ENCODE results near the gene SMURF2. TPM values are rescaled to one million over a fixed set of nuclear protein-coding genes. Genes with fewer than 3 reads are reported as not detected.

Gene SMURF2
- total RNA-seq, 1 experiment from 2014 or later, result 35.3 TPM

DNA sequence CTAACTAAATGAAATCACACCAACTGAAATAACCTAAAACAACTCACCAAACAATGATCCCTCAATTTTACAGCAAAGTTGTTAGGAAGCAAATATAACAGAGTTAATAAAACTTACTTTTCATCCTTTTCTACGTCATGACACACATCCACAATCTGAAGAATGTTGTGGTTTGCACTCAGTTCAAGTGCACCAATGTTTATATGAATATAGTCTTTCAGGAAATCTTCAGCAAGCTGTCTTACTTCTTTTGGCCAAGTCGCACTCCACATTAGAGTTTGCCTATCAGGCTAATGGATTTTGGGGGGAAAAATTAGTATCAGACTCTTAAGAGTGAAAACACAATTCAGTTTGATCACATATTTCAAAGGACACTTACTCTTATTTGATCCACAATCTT is 159.3 kb downstream of the SMURF2 start:
- DNase-seq, result no peak
- Histone ChIP-seq H2BK120ac (ENCODE audit: low read depth, low read length, poor library complexity, severe bottlenecking) (no peak overlapping the region), H3K79me2 (ENCODE audit: insufficient read depth, low read length) (peaks cover 20% of the 10 kb centered on the region), H3T11ph (ENCODE audit: low read length) (no peak overlapping the region), H3K4ac (ENCODE audit: low read depth, low read length) (no peak overlapping the region), H3K79me1 (ENCODE audit: insufficient read depth, low read depth, low read length, poor library complexity, severe bottlenecking) (peaks cover 4% of the 10 kb centered on the region), H3K27me3 (ENCODE audit: insufficient read depth, low read length) (no peaks in the 10 kb centered on the region), H3K27ac (ENCODE audit: insufficient read length, low read depth, low read length) (no peak overlapping the region), H2BK20ac (ENCODE audit: low read depth, low read length, poor library complexity, severe bottlenecking) (no peak overlapping the region), H2BK15ac (ENCODE audit: low read depth, low read length) (no peak overlapping the region), H2BK5ac (ENCODE audit: insufficient read length, low read length) (no peak overlapping the region), H2AFZ (ENCODE audit: low read length) (no peak overlapping the region), H4K8ac (replicated peaks; ENCODE audit: insufficient read length, low read depth, low read length) (no peak overlapping the region), H3K4me2 (ENCODE audit: insufficient read depth, insufficient read length, low read length) (no peak overlapping the region), H3K23me2 (ENCODE audit: insufficient read length, low read depth, low read length, poor library complexity, severe bottlenecking) (peaks cover 6% of the 10 kb centered on the region), H3K14ac (ENCODE audit: insufficient read depth, low read length) (no peak overlapping the region), H3K9me3 (ENCODE audit: control insufficient read depth, low read depth, low read length) (no peaks in the 10 kb centered on the region), H4K91ac (ENCODE audit: insufficient read length, low read depth, low read length) (no peak overlapping the region), H3K4me1 (ENCODE audit: insufficient read depth, low read length) (no peaks in the 10 kb centered on the region), H3K18ac (ENCODE audit: insufficient read length, low read depth, low read length) (no peak overlapping the region), H2AK5ac (ENCODE audit: insufficient read length, low read length) (no peak overlapping the region), H3K9ac (ENCODE audit: extremely low read depth, insufficient read length, low read length) (no peak overlapping the region), H2BK12ac (ENCODE audit: insufficient read length, low read depth, low read length) (no peak overlapping the region), H3K23ac (ENCODE audit: insufficient read length, low read depth, low read length) (no peak overlapping the region), H4K5ac (ENCODE audit: insufficient read length, low read depth, low read length) (no peak overlapping the region), H3K56ac (ENCODE audit: insufficient read length, low read depth, low read length) (no peak overlapping the region), H4K20me1 (ENCODE audit: control insufficient read depth, insufficient read depth, insufficient read length) (no peaks in the 10 kb centered on the region)
- TF ChIP-seq CTCF (conservative IDR thresholded peaks at IDR 0.05), result no peak
- peaks cover 10% of the 10 kb centered on the region; the same call in 1 of the 2 replicates for H3K27me3 Mint-ChIP-seq (ENCODE audit: low read depth)
- peak overlapping the region in 2 of 3 experiments; percentile 34 to 82; a peak in 2 of 7 replicates for H3K27ac Mint-ChIP-seq
- no CpG with 5 or more reads among the region's 2 CpGs for WGBS (ENCODE audit: extremely low coverage, insufficient read length, low lambda C conversion rate)
- peaks cover 49 to 62% of the 10 kb centered on the region in 2 experiments for H3K4me1 Mint-ChIP-seq
- peak overlapping the region in 1 of 2 experiments; percentile 68; a peak in 3 of 5 replicates for H3K4me3 Mint-ChIP-seq
- H3K36me3 Mint-ChIP-seq (ENCODE audit: insufficient read depth in 1 of 3, low read depth in 3 of 3), result peaks cover 64 to 81% (median 79%) of the 10 kb centered on the region in 3 experiments
- peaks cover 3 to 4% of the 10 kb centered on the region in 2 experiments; a peak in 3 of 5 replicates for H3K9me3 Mint-ChIP-seq
